Astrocyte of the cerebellum (primary cell): Measurements from ENCODE around the gene CHTOP.

Source experiments
- DNase-seq: peaks from one replicate; pipeline ENCODE4 v3.0.0-alpha.2; 2011; ENCODE audit warnings: low read depth
- H3K4me3 ChIP-seq: 2 replicates; pipeline ENCODE4 v1.5.1; 2011; ENCODE audit warnings: mild to moderate bottlenecking, low read depth, low read length, moderate library complexity
- CTCF ChIP-seq: IDR thresholded peaks from 2 replicates; pipeline ENCODE4 v1.5.1; 2012; ENCODE audit warnings: low read length, low read depth, moderate library complexity, mild to moderate bottlenecking; ENCODE audit errors: missing control alignments
- in situ Hi-C: cut with HindIII; loops from 2 replicates; pipeline ENCODE4 v1.10.0; 2017; ENCODE audit warnings: low sequenced_read_pairs

Gene CHTOP

GRCh38 chr1:153608089-153608682 is 25.7 kb upstream of the CHTOP start:
- H3K4me3 ChIP-seq: peak overlapping the region; percentile 35

DNA sequence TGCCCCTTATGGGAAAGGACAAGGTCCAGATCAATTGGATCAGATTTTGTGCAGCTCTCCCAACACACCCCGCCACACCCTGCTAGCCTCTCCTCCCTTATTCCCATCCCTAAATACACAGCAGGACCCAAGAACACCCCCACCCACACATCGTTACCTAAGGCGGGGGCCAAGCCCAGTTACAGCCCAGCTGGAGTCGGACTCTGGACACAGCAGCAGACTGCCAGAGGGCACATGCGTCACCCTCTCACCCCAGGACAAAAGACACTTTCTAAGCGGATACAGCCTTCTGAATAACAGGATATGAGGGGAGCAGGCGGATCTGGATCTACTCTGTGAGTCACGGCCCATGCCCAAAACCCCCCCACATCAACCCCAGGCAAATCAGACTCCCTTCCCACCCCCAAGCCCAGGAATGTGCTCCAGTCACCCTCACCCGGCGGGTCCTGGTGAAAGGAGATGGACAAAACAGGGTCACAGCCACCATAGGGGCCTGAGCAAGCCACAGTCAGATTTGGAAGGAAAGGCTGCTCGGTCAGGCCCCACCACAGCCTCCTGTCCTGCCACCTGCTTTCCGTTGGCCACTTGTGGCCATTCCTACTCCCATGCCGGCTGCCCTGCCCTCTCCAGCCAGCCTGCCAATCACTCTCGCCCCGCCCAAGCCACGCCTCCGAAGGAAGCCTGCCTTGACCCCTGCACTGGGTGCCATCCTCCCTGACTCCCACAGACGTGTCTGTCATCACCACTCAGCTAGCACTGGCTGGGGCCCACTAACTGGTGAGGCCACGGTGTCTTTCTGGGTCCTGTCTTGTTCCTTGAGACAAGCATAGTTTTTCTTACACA is 24.9 kb upstream of the CHTOP start:
- peak; percentile 58 for DNase-seq
- H3K4me3 ChIP-seq: peak overlapping the region; percentile 35
- in situ Hi-C loops: no loop called here
- no peak for TF ChIP-seq CTCF

More at GRCh38 chr1:153608089-153608682, 25.7 kb upstream of the CHTOP start:
- no peak for TF ChIP-seq CTCF
- DNase-seq: no peak
- in situ Hi-C loops: no loop called here

GRCh38 chr1:153609585-153609907 is 24.3 kb upstream of the CHTOP start:
- DNase-seq: no peak
- in situ Hi-C loops: no loop called here
- peak overlapping the region; percentile 35 for H3K4me3 ChIP-seq
- TF ChIP-seq CTCF: no peak

DNA sequence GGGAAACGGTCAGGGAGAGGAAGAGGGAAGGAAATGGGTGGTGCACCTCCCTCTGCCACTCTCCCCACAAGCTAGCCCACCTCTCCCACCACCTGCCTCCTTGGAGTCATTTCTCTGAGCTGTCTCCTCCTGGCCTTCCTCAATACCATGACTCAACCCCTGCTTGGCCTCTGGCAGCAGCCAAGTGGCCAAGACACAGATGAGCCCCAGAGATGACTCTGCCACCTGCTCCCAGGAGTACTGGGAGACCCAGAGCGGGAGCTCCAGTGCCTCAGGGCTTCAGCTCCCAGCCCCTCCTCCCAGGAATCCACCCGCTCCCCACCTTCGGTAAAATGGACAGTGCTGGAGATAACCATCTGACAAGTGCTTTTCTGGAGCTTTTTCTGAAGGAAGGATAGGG is 23.5 kb upstream of the CHTOP start:
- no peak for DNase-seq
- in situ Hi-C loops: no loop called here
- no peak overlapping the region for H3K4me3 ChIP-seq
- no peak for TF ChIP-seq CTCF

DNA sequence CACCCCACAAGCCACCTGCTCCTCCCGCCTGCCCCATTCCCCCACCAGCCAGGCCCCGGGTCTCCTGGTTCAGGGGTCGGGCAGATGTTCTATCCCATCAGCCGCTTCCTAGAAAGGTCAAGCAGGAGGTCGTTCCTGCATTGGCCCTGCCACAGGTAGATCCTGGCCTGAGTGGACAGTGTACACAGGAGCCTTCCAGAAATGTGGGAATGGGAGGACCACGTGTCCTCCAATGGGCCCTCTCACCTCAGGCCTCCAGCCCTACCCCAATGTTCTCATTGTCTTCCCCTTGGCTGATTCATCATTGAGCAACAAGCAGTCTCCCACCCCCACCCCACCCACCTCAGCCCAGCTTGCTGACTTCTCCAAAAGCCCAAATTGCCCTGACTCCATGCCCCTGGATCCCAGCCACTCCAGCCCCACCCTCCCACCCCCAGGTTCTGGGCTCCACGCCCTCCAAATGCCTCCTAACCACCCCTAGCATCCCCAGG is 23.0 kb upstream of the CHTOP start:
- in situ Hi-C loops: no loop called here
- TF ChIP-seq CTCF: no peak
- peak overlapping the region; percentile 72 for H3K4me3 ChIP-seq
- DNase-seq: no peak

GRCh38 chr1:153611356-153611755 is 22.5 kb upstream of the CHTOP start:
- H3K4me3 ChIP-seq: peak overlapping the region; percentile 72
- no peak for DNase-seq
- in situ Hi-C loops: no loop called here
- no peak for TF ChIP-seq CTCF
